ENCODE data around the gene FN1. TPM values are rescaled to one million over a fixed set of nuclear protein-coding genes. Genes with fewer than 3 reads are reported as not detected.

Gene FN1
- polyA plus RNA-seq, 2 of the 4 experiments (the other 2 are of a cell fraction): 203 to 500 TPM

- no peak for TF ChIP-seq KDM5A (IDR thresholded peaks at IDR 0.05)
- TF ChIP-seq MAZ (IDR thresholded peaks at IDR 0.05; ENCODE audit: borderline replicate concordance, low read depth, low read length): no peak
- no peak for TF ChIP-seq RFX5 (IDR thresholded peaks at IDR 0.05)
- TF ChIP-seq FOSL2 (IDR thresholded peaks at IDR 0.05): no peak
- no peak for TF ChIP-seq FOSL2 (CRISPR knock-in tag; IDR thresholded peaks at IDR 0.05)
- no peak for TF ChIP-seq EHF (CRISPR knock-in tag; IDR thresholded peaks at IDR 0.05)
- no peak for TF ChIP-seq CHD2 (IDR thresholded peaks at IDR 0.05; ENCODE audit: low read length, partially characterized antibody)
- 92% methylated on average over 4 of the region's 4 CpGs for WGBS (ENCODE audit: missing lambda C conversion rate)
Observed at GRCh38 chr2:215366440-215367032, 69.3 kb downstream of the FN1 start.

GRCh38 chr2:215365184-215365658 is 70.6 kb downstream of the FN1 start:
- POLR2A ChIA-PET: interaction anchor here (0.6 kb wide), 1 partner anchor 208 kb away, joined by 3 read pairs; no protein-coding TSS in a partner anchor
- CTCF ChIA-PET: interaction anchor here (1.0 kb wide), 1 partner anchor 569 kb away, joined by 3 read pairs; no protein-coding TSS in a partner anchor
- TF ChIP-seq MAZ (IDR thresholded peaks at IDR 0.05; ENCODE audit: borderline replicate concordance, low read depth, low read length) (no peak), GATA3 (IDR thresholded peaks at IDR 0.05; ENCODE audit: borderline replicate concordance) (no peak)
- no peaks in the 10 kb centered on the region for H3K4me1 ChIP-seq
- DNase-seq (ENCODE audit: low read depth in 1 of 2, low spot score in 1 of 2) (no peak), FAIRE-seq (no peak), ATAC-seq (no peak)
- H3K4me3 ChIP-seq: no peak overlapping the region
- WGBS (ENCODE audit: missing lambda C conversion rate): 90% methylated on average over 4 of the region's 4 CpGs
- H3K4me2 ChIP-seq: no peak overlapping the region
- no peaks in the 10 kb centered on the region for H3K9me3 ChIP-seq
- H3K27ac ChIP-seq: no peak overlapping the region

More at GRCh38 chr2:215366440-215367032, 69.3 kb downstream of the FN1 start:
- FAIRE-seq: no peak
- no peak for ATAC-seq
- Histone ChIP-seq H3K4me3 (no peak overlapping the region), H3K27ac (no peak overlapping the region), H3K9me3 (no peaks in the 10 kb centered on the region), H3K4me2 (no peak overlapping the region), H3K4me1 (no peaks in the 10 kb centered on the region)
- ChIA-PET CTCF (no interaction called here), POLR2A (no interaction called here)
- DNase-seq (ENCODE audit: low read depth in 1 of 2, low spot score in 1 of 2): no peak

GRCh38 chr2:215364157-215365155 is 71.4 kb downstream of the FN1 start:
- H3K9me3 ChIP-seq: no peaks in the 10 kb centered on the region
- no peak overlapping the region for H3K4me3 ChIP-seq
- FAIRE-seq: no peak
- no peaks in the 10 kb centered on the region for H3K4me1 ChIP-seq
- POLR2A ChIA-PET: no interaction called here
- H3K4me2 ChIP-seq: no peak overlapping the region
- no peak for TF ChIP-seq REST (IDR thresholded peaks at IDR 0.05)
- TF ChIP-seq CHD2 (IDR thresholded peaks at IDR 0.05; ENCODE audit: low read length, partially characterized antibody): no peak
- TF ChIP-seq ATOH8 (CRISPR knock-in tag; IDR thresholded peaks at IDR 0.05; ENCODE audit: low read depth): no peak
- no peak for TF ChIP-seq POLR2AphosphoS2 (conservative IDR thresholded peaks at IDR 0.05; ENCODE audit: low read length)
- TF ChIP-seq ESRRA (IDR thresholded peaks at IDR 0.05; ENCODE audit: borderline replicate concordance, low read length): no peak
- no peak for TF ChIP-seq HDAC2 (IDR thresholded peaks at IDR 0.05)
- no peak for TF ChIP-seq HMGXB4 (CRISPR knock-in tag; IDR thresholded peaks at IDR 0.05; ENCODE audit: borderline replicate concordance)
- TF ChIP-seq USF2 (IDR thresholded peaks at IDR 0.05): no peak
- no peak for TF ChIP-seq RFX5 (IDR thresholded peaks at IDR 0.05)
- no peak; a peak in 1 of 6 replicates for ATAC-seq
- WGBS (ENCODE audit: missing lambda C conversion rate): 92% methylated on average over 10 of the region's 10 CpGs
- H3K27ac ChIP-seq: no peak overlapping the region
- DNase-seq (ENCODE audit: low read depth in 1 of 2, low spot score in 1 of 2): no peak
- CTCF ChIA-PET: interaction anchor here (0.5 to 1.0 kb wide), 2 partner anchors 94 to 569 kb away, joined by 3 read pairs; no protein-coding TSS in a partner anchor

Measured in A549 (cell line).